Limb (tissue), 2 donors: ENCODE results near the gene BHMT.
"Not testable (repeated sequence)": the region's sequence is repeated elsewhere in the genome, so short reads cannot be mapped to it uniquely, and the experiment has no call there.

ENCODE experiments used
- DNase-seq, 2 donors: peaks; one replicate each; pipeline ENCODE4 v3.0.0-alpha.2; 2016; ENCODE audit errors: extremely low spot score in 2 of 2

Gene BHMT

DNA sequence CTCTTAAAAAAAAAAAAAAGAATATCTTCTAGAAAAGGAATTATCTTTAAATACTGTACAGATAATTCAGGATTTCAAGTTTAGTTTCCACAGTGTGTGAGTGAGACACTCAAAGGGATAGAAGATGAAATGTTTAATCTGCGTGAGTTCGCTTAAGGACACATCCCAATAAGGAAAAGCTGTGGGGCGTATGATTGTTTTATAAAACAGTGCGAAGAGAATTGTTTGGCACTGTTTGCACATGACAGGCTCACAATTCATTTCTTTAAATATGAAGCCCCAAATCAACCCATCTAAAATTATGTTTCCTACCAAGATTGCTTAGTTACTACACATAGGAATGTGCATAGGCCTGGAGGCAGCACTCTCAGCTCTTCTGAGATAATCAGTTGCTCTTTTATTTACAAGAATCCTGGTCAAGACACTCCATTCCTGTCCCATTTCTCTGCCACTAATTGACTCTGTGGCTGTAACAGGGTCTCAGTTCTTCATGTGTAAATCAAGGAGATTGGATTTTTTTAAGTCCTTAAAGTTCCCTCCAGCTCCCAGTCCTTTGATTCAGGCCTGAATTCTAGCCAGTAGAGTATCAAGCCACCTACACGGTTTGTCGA lies 60.1 kb downstream of the BHMT start:
- no peak for DNase-seq

DNA sequence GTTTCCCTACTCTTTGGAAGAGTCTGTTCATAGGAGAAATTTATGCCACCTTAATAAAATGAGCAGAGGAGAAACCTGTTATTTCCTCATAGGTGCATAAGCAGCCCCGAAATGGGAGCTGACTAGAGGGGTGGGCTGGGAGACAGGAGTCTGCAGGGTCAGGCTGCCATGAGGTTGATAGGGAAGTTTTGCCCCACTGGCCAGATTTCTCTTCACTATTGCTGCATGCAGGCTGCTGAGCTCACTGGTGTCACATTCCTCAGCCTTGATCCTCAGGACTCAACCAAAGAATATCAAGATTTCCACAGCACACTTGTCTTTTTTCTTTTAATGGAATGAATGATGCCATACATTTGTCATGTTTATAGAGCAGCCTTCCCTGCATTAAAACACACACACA lies 60.7 kb downstream of the BHMT start:
- DNase-seq = no peak

DNA sequence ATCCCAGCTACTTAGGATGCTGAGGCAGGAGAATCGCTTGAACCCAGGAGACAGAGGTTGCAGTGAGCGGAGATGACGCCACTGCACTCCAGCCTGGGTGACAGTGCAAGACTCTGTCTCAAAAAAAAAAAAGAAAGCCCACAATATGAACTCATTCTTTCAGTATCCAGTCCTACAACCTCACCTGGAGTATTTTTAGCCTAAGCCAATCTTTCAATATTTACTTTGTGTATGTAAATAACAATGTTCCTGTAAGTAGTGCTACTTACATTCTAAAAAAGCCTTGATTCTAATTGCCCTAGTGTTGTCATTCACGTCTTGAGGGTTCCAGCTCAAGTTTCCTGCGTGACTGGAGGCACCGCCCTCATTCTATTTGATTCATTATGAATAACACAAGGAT lies 62.0 kb downstream of the BHMT start:
- no peak for DNase-seq

GRCh38 chr5:79180449-79180848 lies 68.8 kb downstream of the BHMT start:
- DNase-seq = not testable (repeated sequence)

- DNase-seq = no peak
Measured at GRCh38 chr5:79181419-79182022, 69.9 kb downstream of the BHMT start.
